Neuronal stem cell (in vitro differentiated cells): Measurements from ENCODE around the gene ARHGEF26.
A peak's percentile ranks its signal among the peaks of the same experiment; 100 is the strongest.

Source experiments
- DNase-seq: peaks from one replicate; pipeline ENCODE4 v3.0.0-alpha.2; 2013; ENCODE audit warnings: low spot score
- H2AFZ ChIP-seq: one replicate; pipeline ENCODE4 v1.6.1; 2013; ENCODE audit warnings: mild to moderate bottlenecking, low read length, inconsistent platforms
- H2AK5ac ChIP-seq: 2 replicates; pipeline ENCODE4 v1.6.1; 2013; ENCODE audit warnings: low read depth, mild to moderate bottlenecking, inconsistent platforms, low read length, moderate library complexity, mixed read lengths
- H2BK120ac ChIP-seq: 2 replicates; pipeline ENCODE4 v1.6.1; 2013; ENCODE audit warnings: low read depth, mild to moderate bottlenecking, inconsistent platforms, low read length, moderate library complexity, mixed read lengths
- H2BK12ac ChIP-seq: one replicate; pipeline ENCODE4 v1.6.1; 2013; ENCODE audit warnings: low read length, inconsistent platforms
- H2BK15ac ChIP-seq: 2 replicates; pipeline ENCODE4 v1.6.1; 2013; ENCODE audit warnings: mild to moderate bottlenecking, low read length, inconsistent platforms, mixed read lengths
- H2BK5ac ChIP-seq: one replicate; pipeline ENCODE4 v1.6.1; 2013; ENCODE audit warnings: inconsistent platforms, mild to moderate bottlenecking, low read length, moderate library complexity
- H3K14ac ChIP-seq: one replicate; pipeline ENCODE4 v1.6.1; 2013; ENCODE audit warnings: low read length, inconsistent platforms
- H3K18ac ChIP-seq: 2 replicates; pipeline ENCODE4 v1.6.1; 2013; ENCODE audit warnings: low read length, inconsistent platforms
- H3K23ac ChIP-seq: 2 replicates; pipeline ENCODE4 v1.6.1; 2013; ENCODE audit warnings: low read depth, mild to moderate bottlenecking, mixed read lengths, low read length, inconsistent platforms; ENCODE audit not compliant: poor library complexity
- H3K27ac ChIP-seq: replicated peaks from 3 replicates; pipeline ENCODE4 v1.5.1; 2013; ENCODE audit warnings: low read length, inconsistent platforms
- H3K27me3 ChIP-seq, 3 experiments: 2 replicates each; pipeline ENCODE4 v1.6.1; 2013; ENCODE audit warnings: low read length in 3 of 3, mild to moderate bottlenecking in 2 of 3, inconsistent platforms in 1 of 3, low read depth in 1 of 3, mixed read lengths in 1 of 3, moderate library complexity in 1 of 3; ENCODE audit not compliant: control insufficient read depth in 3 of 3, insufficient read depth in 3 of 3
- H3K36me3 ChIP-seq, 2 donors: replicated peaks in 1 of 2; 2 replicates each; pipeline ENCODE4 v1.6.1; 2013; ENCODE audit warnings: low read length in 2 of 2; ENCODE audit not compliant: control insufficient read depth in 2 of 2, insufficient read depth in 2 of 2
- H3K4ac ChIP-seq: 2 replicates; pipeline ENCODE4 v1.6.1; 2013; ENCODE audit warnings: inconsistent platforms, mild to moderate bottlenecking, low read length, moderate library complexity
- H3K4me1 ChIP-seq, 2 donors: 1 replicate in 1 of 2; 2 replicates in 1 of 2; pipeline ENCODE4 v1.6.1; 2013; ENCODE audit warnings: low read length in 2 of 2, low read depth in 1 of 2; ENCODE audit not compliant: control insufficient read depth in 2 of 2, insufficient read depth in 1 of 2
- H3K4me2 ChIP-seq: one replicate; pipeline ENCODE4 v1.6.1; 2013; ENCODE audit warnings: mild to moderate bottlenecking, low read length, inconsistent platforms; ENCODE audit not compliant: insufficient read depth, poor library complexity, severe bottlenecking
- H3K4me3 ChIP-seq, 2 donors: 2 replicates each; pipeline ENCODE4 v1.5.1; 2013; ENCODE audit warnings: low read length in 2 of 2, mild to moderate bottlenecking in 2 of 2, inconsistent platforms in 1 of 2, moderate library complexity in 1 of 2
- H3K79me1 ChIP-seq: one replicate; pipeline ENCODE4 v1.6.1; 2013; ENCODE audit warnings: low read depth, mild to moderate bottlenecking, inconsistent platforms, low read length, moderate library complexity
- H3K9ac ChIP-seq: one replicate; pipeline ENCODE4 v1.6.1; 2013; ENCODE audit warnings: mild to moderate bottlenecking, low read depth, low read length, inconsistent platforms; ENCODE audit not compliant: poor library complexity
- H3K9me3 ChIP-seq, 2 donors: replicated peaks in 1 of 2; 2 replicates each; pipeline versions ENCODE3 to v1.6.1; 2013; ENCODE audit warnings: low read length in 2 of 2, mild to moderate bottlenecking in 2 of 2, inconsistent platforms in 1 of 2, low read depth in 1 of 2, mixed read lengths in 1 of 2, moderate library complexity in 1 of 2; ENCODE audit not compliant: control insufficient read depth in 2 of 2, insufficient read depth in 1 of 2
- H4K8ac ChIP-seq: one replicate; pipeline ENCODE4 v1.6.1; 2013; ENCODE audit warnings: low read depth, mild to moderate bottlenecking, inconsistent platforms, low read length, moderate library complexity
- H4K91ac ChIP-seq: one replicate; pipeline ENCODE4 v1.6.1; 2013; ENCODE audit warnings: low read length, low read depth, mild to moderate bottlenecking, inconsistent platforms; ENCODE audit not compliant: poor library complexity
- WGBS, 2 donors: extraction: QIAGEN DNeasy Blood & Tissue Kit; methylation state at CpG; one replicate each; pipeline ENCODE4 v1.1.7; 2013; ENCODE audit warnings: missing lambda C conversion rate in 2 of 2, mixed read lengths in 1 of 2; ENCODE audit not compliant: insufficient read length in 2 of 2, insufficient replicate concordance in 1 of 2; ENCODE audit errors: extremely low coverage in 2 of 2; 5-methylcytosine and 5-hydroxymethylcytosine counted together

The ARHGEF26 gene

DNA sequence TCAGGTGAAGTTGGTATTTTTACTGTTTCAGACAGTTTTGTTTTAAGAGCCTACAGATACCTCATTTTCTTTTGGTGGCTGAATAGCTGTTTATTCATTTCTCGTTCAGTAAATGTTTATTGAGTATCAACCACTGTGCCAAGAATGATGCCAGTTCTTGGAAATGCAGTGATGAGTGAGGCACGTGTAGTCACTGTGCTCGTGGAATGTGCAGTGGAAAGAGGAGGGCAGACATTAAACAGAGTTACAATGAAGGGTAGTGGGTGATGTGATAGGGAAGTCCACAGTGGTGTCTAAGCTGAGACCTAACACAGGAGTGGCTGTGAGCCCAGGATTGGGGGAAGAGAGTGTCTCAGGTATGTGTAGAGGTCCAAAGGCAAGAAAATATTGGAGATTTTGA lies 73.7 kb downstream of the ARHGEF26 start:
- Histone ChIP-seq H2BK15ac (no peak overlapping the region), H3K79me1 (no peaks in the 10 kb centered on the region), H2AK5ac (no peak overlapping the region), H3K18ac (no peak overlapping the region), H3K23ac (no peak overlapping the region), H2BK5ac (no peak overlapping the region), H3K4ac (no peak overlapping the region), H3K14ac (no peak overlapping the region), H4K91ac (no peak overlapping the region), H3K9ac (no peak overlapping the region), H2BK120ac (no peak overlapping the region), H3K4me1 (no peaks in the 10 kb centered on the region), H3K9me3 (no peaks in the 10 kb centered on the region), H2AFZ (no peak overlapping the region), H3K4me3 (no peak overlapping the region), H3K36me3 (peaks cover 5 to 77% of the 10 kb centered on the region in 2 donors), H3K27ac (no peak overlapping the region), H3K4me2 (no peak overlapping the region), H3K27me3 (no peaks in the 10 kb centered on the region), H2BK12ac (no peak overlapping the region), H4K8ac (no peak overlapping the region)
- no CpG with 5 or more reads among the region's 3 CpGs for WGBS, 2 donors
- DNase-seq, result no peak

DNA sequence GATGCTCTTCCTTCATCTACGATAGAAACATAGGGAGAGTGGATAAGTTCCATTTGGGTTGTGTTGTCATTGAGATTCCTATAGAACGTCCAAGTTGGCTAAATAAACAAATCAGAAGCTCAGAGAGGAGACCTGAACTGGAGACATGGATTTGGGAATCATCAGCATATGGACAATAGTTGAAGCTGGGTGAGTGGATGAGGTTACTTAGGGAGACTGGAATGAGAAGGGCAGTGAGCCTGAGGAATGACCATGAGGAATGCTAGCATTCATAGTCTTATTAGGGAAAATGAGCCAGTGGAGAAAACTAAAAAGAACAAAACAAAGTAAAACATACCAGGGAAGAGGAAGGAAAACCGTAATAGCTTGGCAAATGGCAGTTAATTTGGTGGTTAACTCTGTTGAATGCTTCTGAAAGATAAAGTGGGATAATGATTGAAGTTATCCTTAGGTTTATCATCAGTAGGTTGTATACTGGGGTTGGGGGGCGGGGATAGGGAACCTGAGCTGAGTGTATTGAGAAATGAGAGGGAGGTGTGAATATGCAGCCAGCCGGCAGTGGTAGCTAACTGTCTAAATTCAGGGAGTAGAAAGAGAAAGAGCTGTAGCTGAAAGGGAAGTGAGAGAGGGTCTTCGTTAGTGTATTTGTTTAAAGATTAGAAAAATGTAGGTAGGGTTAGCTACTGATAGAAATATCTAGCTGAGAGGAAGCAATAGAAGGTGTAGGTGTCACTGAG lies 74.6 kb downstream of the ARHGEF26 start:
- no peak overlapping the region for H3K27ac ChIP-seq
- no peak overlapping the region for H2AFZ ChIP-seq
- H3K4me2 ChIP-seq, result no peak overlapping the region
- no peak overlapping the region for H3K9ac ChIP-seq
- H2BK12ac ChIP-seq, result no peak overlapping the region
- H3K4me3 ChIP-seq, result no peak overlapping the region
- no peak overlapping the region for H4K8ac ChIP-seq
- no peak overlapping the region for H2BK5ac ChIP-seq
- no peak overlapping the region for H3K18ac ChIP-seq
- no peak overlapping the region for H3K14ac ChIP-seq
- peaks cover 5 to 74% of the 10 kb centered on the region in 2 donors for H3K36me3 ChIP-seq
- no peak overlapping the region for H3K23ac ChIP-seq
- no peak overlapping the region for H2BK120ac ChIP-seq
- no peak overlapping the region for H2BK15ac ChIP-seq
- H3K9me3 ChIP-seq, result no peaks in the 10 kb centered on the region
- H2AK5ac ChIP-seq, result no peak overlapping the region
- H3K27me3 ChIP-seq, result no peaks in the 10 kb centered on the region
- H4K91ac ChIP-seq, result no peak overlapping the region
- no peak overlapping the region for H3K4ac ChIP-seq
- DNase-seq, result no peak
- 100% methylated on average over 1 of the region's 6 CpGs for WGBS, 2 donors
- no peaks in the 10 kb centered on the region for H3K4me1 ChIP-seq
- no peaks in the 10 kb centered on the region for H3K79me1 ChIP-seq

DNA sequence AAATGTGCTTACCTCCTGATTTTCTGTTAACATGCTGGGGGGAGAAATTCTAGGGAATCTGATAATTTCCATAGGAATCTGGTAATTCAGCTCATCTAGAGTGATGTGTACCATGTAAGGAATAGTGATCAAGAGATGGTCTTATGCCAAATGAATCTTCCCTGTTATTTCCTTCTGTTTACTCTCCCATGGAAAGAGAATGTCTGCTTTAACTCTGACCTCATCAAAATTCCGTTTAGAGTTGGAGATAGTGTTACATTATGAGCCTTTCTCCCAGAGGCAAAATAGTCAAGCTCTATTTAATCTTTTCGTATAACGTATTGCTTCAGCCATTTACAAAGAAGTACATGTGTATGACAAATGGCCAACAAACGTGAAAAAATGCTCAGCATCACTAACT lies 76.6 kb downstream of the ARHGEF26 start:
- H3K79me1 ChIP-seq, result no peaks in the 10 kb centered on the region

DNA sequence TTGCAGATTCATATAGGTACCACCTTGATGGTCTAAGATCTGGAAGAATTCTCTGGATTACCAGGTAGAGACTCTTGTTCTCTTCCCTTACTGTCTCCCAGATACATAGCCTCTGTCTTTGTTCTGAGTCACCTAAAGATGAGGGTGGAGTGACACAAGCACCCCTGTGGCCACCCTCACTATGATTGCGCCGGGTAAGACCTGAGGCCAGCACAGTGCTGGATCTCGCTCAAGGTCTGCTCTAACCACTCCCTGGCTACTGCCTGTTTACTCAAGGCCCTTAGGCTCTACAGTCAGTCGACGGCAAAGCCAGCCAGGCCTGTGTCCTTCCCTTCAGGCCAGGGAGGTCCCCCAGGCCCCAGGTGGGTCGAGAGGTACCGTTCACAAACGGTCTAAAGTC lies 88.3 kb downstream of the ARHGEF26 start:
- Histone ChIP-seq H3K36me3 (peaks cover 4 to 44% of the 10 kb centered on the region in 2 donors), H2BK5ac (peak overlapping the region; percentile 75), H4K91ac (no peak overlapping the region), H3K27ac (no peak overlapping the region), H2AK5ac (no peak overlapping the region), H3K79me1 (no peaks in the 10 kb centered on the region), H2BK15ac (no peak overlapping the region), H3K4me1 (no peaks in the 10 kb centered on the region), H3K27me3 (no peaks in the 10 kb centered on the region), H4K8ac (no peak overlapping the region), H2BK12ac (no peak overlapping the region), H3K9me3 (peaks cover 8 to 36% of the 10 kb centered on the region in 2 donors), H3K14ac (no peak overlapping the region), H3K9ac (no peak overlapping the region), H2AFZ (no peak overlapping the region), H3K18ac (no peak overlapping the region), H3K4ac (peak overlapping the region; percentile 53), H3K4me2 (no peak overlapping the region), H3K23ac (no peak overlapping the region), H2BK120ac (no peak overlapping the region), H3K4me3 (no peak overlapping the region)
- no CpG with 5 or more reads among the region's 8 CpGs for WGBS, 2 donors
- no peak for DNase-seq

More for the DNA sequence above, 76.6 kb downstream of the ARHGEF26 start:
- no peak for DNase-seq
- Histone ChIP-seq H3K36me3 (peaks cover 1 to 57% of the 10 kb centered on the region in 2 donors), H2BK5ac (no peak overlapping the region), H4K91ac (no peak overlapping the region), H3K9ac (no peak overlapping the region), H3K23ac (no peak overlapping the region), H2BK15ac (no peak overlapping the region), H3K18ac (no peak overlapping the region), H2AFZ (no peak overlapping the region), H3K9me3 (no peaks in the 10 kb centered on the region), H3K14ac (no peak overlapping the region), H3K27me3 (no peaks in the 10 kb centered on the region), H4K8ac (no peak overlapping the region), H2BK120ac (no peak overlapping the region), H3K4ac (no peak overlapping the region), H3K27ac (no peak overlapping the region), H2AK5ac (no peak overlapping the region), H3K4me2 (no peak overlapping the region), H2BK12ac (no peak overlapping the region), H3K4me3 (no peak overlapping the region), H3K4me1 (no peaks in the 10 kb centered on the region)
- WGBS, 2 donors, result no CpG with 5 or more reads among the region's 4 CpGs
